ENCODE data around the gene EDC4. TPM values are rescaled to one million over a fixed set of nuclear protein-coding genes. Genes with fewer than 3 reads are reported as not detected.

EDC4 gene
- total RNA-seq, 1 experiment from 2014 or later, result 106 TPM

DNA sequence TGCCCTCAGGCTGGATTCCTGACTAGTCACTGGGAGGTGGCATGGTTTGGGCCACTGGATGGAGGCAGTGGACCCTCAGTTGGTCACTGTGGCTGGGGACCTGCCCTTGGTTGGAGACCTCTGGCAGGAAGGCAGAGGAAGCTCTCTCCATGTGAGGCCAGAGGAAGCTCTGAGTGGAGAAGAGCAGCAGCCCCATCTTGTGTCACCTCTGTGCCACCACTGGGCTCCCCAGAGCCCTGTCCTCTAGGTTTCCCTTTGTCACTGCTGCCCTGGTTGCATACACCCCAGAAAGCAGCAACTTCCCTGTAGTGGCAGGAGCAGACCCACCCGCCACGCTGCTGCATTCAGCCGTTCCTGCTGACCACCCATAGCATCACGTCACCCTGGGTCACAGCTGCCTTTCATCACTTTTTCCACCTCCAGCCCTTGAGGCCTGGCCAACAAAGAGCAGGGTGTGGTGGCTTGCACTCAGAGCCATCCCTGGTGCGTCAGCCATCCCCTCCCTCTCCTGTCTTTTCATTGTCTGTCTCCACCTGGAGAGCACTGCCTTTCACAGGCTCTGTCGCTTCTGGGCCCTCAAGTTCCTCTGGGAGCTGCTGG, 46.9 kb downstream of the EDC4 start:
- Histone ChIP-seq H3K9ac (ENCODE audit: extremely low read depth, insufficient read length, low read length) (no peak overlapping the region), H3K4ac (ENCODE audit: low read depth, low read length) (no peak overlapping the region), H3K23ac (ENCODE audit: insufficient read length, low read depth, low read length) (no peak overlapping the region), H4K20me1 (ENCODE audit: control insufficient read depth, insufficient read depth, insufficient read length) (no peaks in the 10 kb centered on the region), H3K23me2 (ENCODE audit: insufficient read length, low read depth, low read length, poor library complexity, severe bottlenecking) (no peaks in the 10 kb centered on the region), H3K56ac (ENCODE audit: insufficient read length, low read depth, low read length) (no peak overlapping the region), H4K8ac (replicated peaks; ENCODE audit: insufficient read length, low read depth, low read length) (no peak overlapping the region), H3K79me1 (ENCODE audit: insufficient read depth, low read depth, low read length, poor library complexity, severe bottlenecking) (no peaks in the 10 kb centered on the region), H3K18ac (ENCODE audit: insufficient read length, low read depth, low read length) (no peak overlapping the region), H3K4me1 (ENCODE audit: insufficient read depth, low read length) (peaks cover 7% of the 10 kb centered on the region; the same call in 1 of the 2 replicates), H3K4me2 (ENCODE audit: insufficient read depth, insufficient read length, low read length) (no peak overlapping the region), H3K9me3 (ENCODE audit: control insufficient read depth, low read depth, low read length) (no peaks in the 10 kb centered on the region), H3K14ac (ENCODE audit: insufficient read depth, low read length) (no peak overlapping the region), H2BK20ac (ENCODE audit: low read depth, low read length, poor library complexity, severe bottlenecking) (no peak overlapping the region), H4K5ac (ENCODE audit: insufficient read length, low read depth, low read length) (no peak overlapping the region), H3K27me3 (ENCODE audit: insufficient read depth, low read length) (no peaks in the 10 kb centered on the region), H4K91ac (ENCODE audit: insufficient read length, low read depth, low read length) (no peak overlapping the region), H2BK15ac (ENCODE audit: low read depth, low read length) (no peak overlapping the region), H2BK120ac (ENCODE audit: low read depth, low read length, poor library complexity, severe bottlenecking) (no peak overlapping the region), H3K27ac (ENCODE audit: insufficient read length, low read depth, low read length) (no peak overlapping the region), H3T11ph (ENCODE audit: low read length) (no peak overlapping the region), H3K79me2 (ENCODE audit: insufficient read depth, low read length) (no peaks in the 10 kb centered on the region), H2BK5ac (ENCODE audit: insufficient read length, low read length) (no peak overlapping the region), H2AFZ (ENCODE audit: low read length) (no peak overlapping the region), H2AK5ac (ENCODE audit: insufficient read length, low read length) (no peak overlapping the region), H2BK12ac (ENCODE audit: insufficient read length, low read depth, low read length) (no peak overlapping the region)
- H3K27ac Mint-ChIP-seq, result no peak overlapping the region
- WGBS (ENCODE audit: extremely low coverage, insufficient read length, low lambda C conversion rate), result no CpG with 5 or more reads among the region's 6 CpGs
- H3K27me3 Mint-ChIP-seq (ENCODE audit: low read depth), result no peaks in the 10 kb centered on the region
- no peaks in the 10 kb centered on the region for H3K9me3 Mint-ChIP-seq
- no peak overlapping the region for H3K4me3 Mint-ChIP-seq
- DNase-seq, result no peak
- TF ChIP-seq, protein P1, sequence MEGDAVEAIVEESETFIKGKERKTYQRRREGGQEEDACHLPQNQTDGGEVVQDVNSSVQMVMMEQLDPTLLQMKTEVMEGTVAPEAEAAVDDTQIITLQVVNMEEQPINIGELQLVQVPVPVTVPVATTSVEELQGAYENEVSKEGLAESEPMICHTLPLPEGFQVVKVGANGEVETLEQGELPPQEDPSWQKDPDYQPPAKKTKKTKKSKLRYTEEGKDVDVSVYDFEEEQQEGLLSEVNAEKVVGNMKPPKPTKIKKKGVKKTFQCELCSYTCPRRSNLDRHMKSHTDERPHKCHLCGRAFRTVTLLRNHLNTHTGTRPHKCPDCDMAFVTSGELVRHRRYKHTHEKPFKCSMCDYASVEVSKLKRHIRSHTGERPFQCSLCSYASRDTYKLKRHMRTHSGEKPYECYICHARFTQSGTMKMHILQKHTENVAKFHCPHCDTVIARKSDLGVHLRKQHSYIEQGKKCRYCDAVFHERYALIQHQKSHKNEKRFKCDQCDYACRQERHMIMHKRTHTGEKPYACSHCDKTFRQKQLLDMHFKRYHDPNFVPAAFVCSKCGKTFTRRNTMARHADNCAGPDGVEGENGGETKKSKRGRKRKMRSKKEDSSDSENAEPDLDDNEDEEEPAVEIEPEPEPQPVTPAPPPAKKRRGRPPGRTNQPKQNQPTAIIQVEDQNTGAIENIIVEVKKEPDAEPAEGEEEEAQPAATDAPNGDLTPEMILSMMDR (conservative IDR thresholded peaks at IDR 0.05), result 0 out of 3 replicates have a peak, but pooled peaks have one; percentile 23
- H3K4me1 Mint-ChIP-seq, result peaks cover 18 to 21% of the 10 kb centered on the region in 2 experiments
- peaks cover 5 to 17% (median 5%) of the 10 kb centered on the region in 3 experiments; a peak in 5 of 7 replicates for H3K36me3 Mint-ChIP-seq (ENCODE audit: insufficient read depth in 1 of 3, low read depth in 3 of 3)

Measured in H9 (cell line).